WTC11 (cell line): ENCODE results near the gene PSD2. TPM values are rescaled to one million over a fixed set of nuclear protein-coding genes. Genes with fewer than 3 reads are reported as not detected.

Experiments
- ATAC-seq: fragments of 200-7000 bp; cut with Tn5 transposase; 2 replicates; pipeline ENCODE4 v1.10.0; 2021; ENCODE audit warnings: mild to moderate bottlenecking, moderate library complexity
- CTCF ChIA-PET: fragments of 300-600 bp; sonication (Branson Sonifier 250); formaldehyde crosslinking; loops from one replicate; lab custom pipeline; 2021; ENCODE audit warnings: antibody characterized with exemption; lab: Charles Lee
- POLR2A ChIA-PET: fragments of 350-600 bp; sonication (Branson Sonifier 250); formaldehyde crosslinking; loops from one replicate; lab custom pipeline; 2021; ENCODE audit warnings: antibody characterized with exemption; lab: Charles Lee
- DNase-seq: peaks from one replicate; pipeline ENCODE4 v3.0.0; 2021; ENCODE audit warnings: low spot score
- H3K27ac Mint-ChIP-seq: 2 replicates; pipeline ENCODE4 v1.8.0; 2021; ENCODE audit warnings: mixed read lengths
- H3K27me3 Mint-ChIP-seq: 2 replicates; pipeline ENCODE4 v1.8.0; 2021; ENCODE audit warnings: low read depth, mild to moderate bottlenecking, moderate library complexity, mixed read lengths
- H3K36me3 Mint-ChIP-seq: 2 replicates; pipeline ENCODE4 v1.8.0; 2021; ENCODE audit warnings: mixed read lengths
- H3K4me1 Mint-ChIP-seq: 2 replicates; pipeline ENCODE4 v1.8.0; 2022; ENCODE audit warnings: mixed read lengths
- H3K4me3 Mint-ChIP-seq: 2 replicates; pipeline ENCODE4 v1.8.0; 2021; ENCODE audit warnings: mild to moderate bottlenecking, moderate library complexity, mixed read lengths
- H3K9me3 Mint-ChIP-seq: 2 replicates; pipeline ENCODE4 v1.8.0; 2021; ENCODE audit warnings: mixed read lengths
- CTCF ChIP-seq: fragments of 200-600 bp; IDR thresholded peaks from 2 replicates; pipeline ENCODE4 v1.8.0; 2022; ENCODE audit warnings: antibody characterized with exemption
- IRF2 ChIP-seq: sonication (generic); formaldehyde crosslinking; IDR thresholded peaks from 2 replicates; pipeline ENCODE4 v1.8.0; 2022; ENCODE audit warnings: low read depth, missing genetic modification reagents, borderline replicate concordance
- RORB ChIP-seq: fragments of 250-450 bp; sonication (Bioruptor Pico); IDR thresholded peaks from 2 replicates; pipeline ENCODE4 v1.9.0; 2021; ENCODE audit warnings: mild to moderate bottlenecking
- ZNF263 ChIP-seq: sonication (generic); formaldehyde crosslinking; IDR thresholded peaks from 2 replicates; pipeline ENCODE4 v1.8.1; 2022; ENCODE audit warnings: low read depth, mild to moderate bottlenecking, moderate library complexity, missing genetic modification reagents
- ZNF416 ChIP-seq: fragments of 250-450 bp; sonication (Bioruptor Pico); IDR thresholded peaks from 2 replicates; pipeline ENCODE4 v1.9.0; 2021; ENCODE audit warnings: mild to moderate bottlenecking, inconsistent platforms
- ZNF671 ChIP-seq: fragments of 250-450 bp; sonication (Bioruptor Pico); IDR thresholded peaks from 2 replicates; pipeline ENCODE4 v1.8.0; 2021; ENCODE audit warnings: mild to moderate bottlenecking
- total RNA-seq: library from RNA; stranded (reverse); gene quantifications from 3 replicates; pipeline ENCODE4 v1.2.3, GENCODE V29; 2021
- TF ChIP-seq, protein P1 (sequence below): fragments of 250-450 bp; sonication (Bioruptor Pico); IDR thresholded peaks from 2 replicates; pipeline ENCODE4 v1.9.0; 2021; ENCODE audit warnings: mild to moderate bottlenecking, borderline replicate concordance
- TF ChIP-seq, protein P2 (sequence below): sonication (generic); formaldehyde crosslinking; conservative IDR thresholded peaks from 2 replicates; pipeline ENCODE4 v1.8.1; 2022; ENCODE audit warnings: mild to moderate bottlenecking, missing genetic modification reagents
- TF ChIP-seq, protein P3 (sequence below): sonication (generic); formaldehyde crosslinking; IDR thresholded peaks from 2 replicates; pipeline ENCODE4 v1.8.0; 2023; ENCODE audit warnings: mild to moderate bottlenecking, missing genetic modification reagents
- TF ChIP-seq, protein P4 (sequence below): sonication (generic); formaldehyde crosslinking; IDR thresholded peaks from 2 replicates; pipeline ENCODE4 v1.8.0; 2022; ENCODE audit warnings: mild to moderate bottlenecking, missing genetic modification reagents

Gene PSD2
- total RNA-seq, 1 experiment from 2014 or later: 0.57 TPM

GRCh38 chr5:139871614-139872013 is 76.0 kb downstream of the PSD2 start (continued):
- TF ChIP-seq, protein P1, sequence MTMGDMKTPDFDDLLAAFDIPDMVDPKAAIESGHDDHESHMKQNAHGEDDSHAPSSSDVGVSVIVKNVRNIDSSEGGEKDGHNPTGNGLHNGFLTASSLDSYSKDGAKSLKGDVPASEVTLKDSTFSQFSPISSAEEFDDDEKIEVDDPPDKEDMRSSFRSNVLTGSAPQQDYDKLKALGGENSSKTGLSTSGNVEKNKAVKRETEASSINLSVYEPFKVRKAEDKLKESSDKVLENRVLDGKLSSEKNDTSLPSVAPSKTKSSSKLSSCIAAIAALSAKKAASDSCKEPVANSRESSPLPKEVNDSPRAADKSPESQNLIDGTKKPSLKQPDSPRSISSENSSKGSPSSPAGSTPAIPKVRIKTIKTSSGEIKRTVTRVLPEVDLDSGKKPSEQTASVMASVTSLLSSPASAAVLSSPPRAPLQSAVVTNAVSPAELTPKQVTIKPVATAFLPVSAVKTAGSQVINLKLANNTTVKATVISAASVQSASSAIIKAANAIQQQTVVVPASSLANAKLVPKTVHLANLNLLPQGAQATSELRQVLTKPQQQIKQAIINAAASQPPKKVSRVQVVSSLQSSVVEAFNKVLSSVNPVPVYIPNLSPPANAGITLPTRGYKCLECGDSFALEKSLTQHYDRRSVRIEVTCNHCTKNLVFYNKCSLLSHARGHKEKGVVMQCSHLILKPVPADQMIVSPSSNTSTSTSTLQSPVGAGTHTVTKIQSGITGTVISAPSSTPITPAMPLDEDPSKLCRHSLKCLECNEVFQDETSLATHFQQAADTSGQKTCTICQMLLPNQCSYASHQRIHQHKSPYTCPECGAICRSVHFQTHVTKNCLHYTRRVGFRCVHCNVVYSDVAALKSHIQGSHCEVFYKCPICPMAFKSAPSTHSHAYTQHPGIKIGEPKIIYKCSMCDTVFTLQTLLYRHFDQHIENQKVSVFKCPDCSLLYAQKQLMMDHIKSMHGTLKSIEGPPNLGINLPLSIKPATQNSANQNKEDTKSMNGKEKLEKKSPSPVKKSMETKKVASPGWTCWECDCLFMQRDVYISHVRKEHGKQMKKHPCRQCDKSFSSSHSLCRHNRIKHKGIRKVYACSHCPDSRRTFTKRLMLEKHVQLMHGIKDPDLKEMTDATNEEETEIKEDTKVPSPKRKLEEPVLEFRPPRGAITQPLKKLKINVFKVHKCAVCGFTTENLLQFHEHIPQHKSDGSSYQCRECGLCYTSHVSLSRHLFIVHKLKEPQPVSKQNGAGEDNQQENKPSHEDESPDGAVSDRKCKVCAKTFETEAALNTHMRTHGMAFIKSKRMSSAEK (CRISPR knock-in tag): no peak

- Mint-ChIP-seq H3K27ac (no peak overlapping the region), H3K27me3 (no peaks in the 10 kb centered on the region; the same call in 1 of the 2 replicates), H3K36me3 (0 out of 2 replicates have a peak, but pooled peaks cover 2% of the 10 kb centered on the region), H3K4me3 (no peak overlapping the region), H3K9me3 (peaks cover 9% of the 10 kb centered on the region), H3K4me1 (peaks cover 19% of the 10 kb centered on the region)
- ATAC-seq (peak; percentile 73), DNase-seq (peak; percentile 45)
- POLR2A ChIA-PET: interaction anchor here (1.1 kb wide), 1 partner anchor 97 kb away, joined by 4 read pairs; no protein-coding TSS in a partner anchor
- CTCF ChIA-PET: interaction anchor here (0.6 to 3.8 kb wide), 29 partner anchors 9 to 267 kb away, joined by 3 to 113 read pairs (median 4); partner anchors contain the start of genes NRG2 and PSD2
- TF ChIP-seq ZNF671 (CRISPR knock-in tag): no peak
- TF ChIP-seq CTCF: 0 out of 2 replicates have a peak, but pooled peaks have one; percentile 24
- TF ChIP-seq, all 79 proteins: peak for 1
Measured at GRCh38 chr5:139872052-139872766, 76.6 kb downstream of the PSD2 start.

DNA sequence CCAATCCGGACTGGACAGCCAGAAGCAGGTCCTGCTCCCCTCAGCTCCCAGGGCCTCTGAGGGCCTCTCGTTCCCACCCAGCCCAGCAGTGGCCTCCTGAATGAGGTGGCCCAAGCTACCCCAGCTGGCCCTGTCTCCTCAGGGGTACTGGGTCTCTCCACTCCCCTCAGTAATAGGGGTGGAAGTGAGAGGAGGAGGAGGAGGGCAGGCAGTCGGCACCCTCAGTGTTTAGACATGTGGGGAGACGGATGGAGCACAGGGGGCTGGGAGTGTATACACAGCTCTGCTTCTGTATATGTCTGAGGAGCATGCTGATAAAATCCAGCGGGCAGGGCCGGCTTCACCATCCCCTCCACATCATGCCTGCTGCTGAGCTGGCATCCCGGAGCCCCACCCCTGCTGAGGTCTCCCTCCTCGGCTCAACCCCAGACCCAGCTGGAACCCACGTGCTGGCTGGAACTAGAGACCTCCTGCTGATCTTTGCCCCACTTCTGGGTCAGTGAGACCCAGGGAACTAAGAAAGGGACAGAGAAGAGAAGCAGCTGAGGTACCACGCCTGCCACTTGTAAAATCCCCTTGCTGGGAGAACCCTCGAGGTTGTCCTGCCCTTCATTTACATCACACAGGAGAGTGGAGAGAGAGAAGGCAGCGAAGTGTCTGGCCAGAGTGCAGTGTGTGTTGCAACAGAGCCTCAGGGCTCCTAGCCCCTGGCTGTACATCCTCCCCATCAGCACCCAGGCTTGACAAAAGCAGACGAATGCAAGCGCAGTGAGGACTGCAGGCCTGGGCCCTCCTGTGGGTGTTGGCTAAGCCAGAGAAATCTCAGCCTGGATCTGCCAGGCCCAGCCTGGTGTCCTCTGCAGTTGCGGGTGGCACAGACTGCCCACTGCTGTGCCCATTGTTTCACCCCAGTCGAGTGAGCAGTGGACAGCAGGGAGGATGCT is 77.5 kb downstream of the PSD2 start:
- ATAC-seq (peak; percentile 65), DNase-seq (no peak)
- ChIA-PET CTCF (interaction anchor here (0.5 to 3.8 kb wide), 28 partner anchors 8 to 371 kb away, joined by 3 to 113 read pairs (median 4); partner anchors contain the start of genes NRG2 and PSD2), POLR2A (interaction anchor here (1.1 kb wide), 1 partner anchor 96 kb away, joined by 4 read pairs; no protein-coding TSS in a partner anchor)
- Mint-ChIP-seq H3K27ac (no peak overlapping the region), H3K27me3 (no peaks in the 10 kb centered on the region; the same call in 1 of the 2 replicates), H3K9me3 (peaks cover 9% of the 10 kb centered on the region), H3K36me3 (0 out of 2 replicates have a peak, but pooled peaks cover 2% of the 10 kb centered on the region), H3K4me3 (no peak overlapping the region), H3K4me1 (peaks cover 19% of the 10 kb centered on the region)
- TF ChIP-seq, protein P2, sequence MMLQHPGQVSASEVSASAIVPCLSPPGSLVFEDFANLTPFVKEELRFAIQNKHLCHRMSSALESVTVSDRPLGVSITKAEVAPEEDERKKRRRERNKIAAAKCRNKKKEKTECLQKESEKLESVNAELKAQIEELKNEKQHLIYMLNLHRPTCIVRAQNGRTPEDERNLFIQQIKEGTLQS (CRISPR knock-in tag): no peak
- TF ChIP-seq IRF2 (CRISPR knock-in tag) (no peak), ZNF263 (no peak), ZNF416 (CRISPR knock-in tag) (no peak), RORB (CRISPR knock-in tag) (no peak)
- TF ChIP-seq, protein P3, sequence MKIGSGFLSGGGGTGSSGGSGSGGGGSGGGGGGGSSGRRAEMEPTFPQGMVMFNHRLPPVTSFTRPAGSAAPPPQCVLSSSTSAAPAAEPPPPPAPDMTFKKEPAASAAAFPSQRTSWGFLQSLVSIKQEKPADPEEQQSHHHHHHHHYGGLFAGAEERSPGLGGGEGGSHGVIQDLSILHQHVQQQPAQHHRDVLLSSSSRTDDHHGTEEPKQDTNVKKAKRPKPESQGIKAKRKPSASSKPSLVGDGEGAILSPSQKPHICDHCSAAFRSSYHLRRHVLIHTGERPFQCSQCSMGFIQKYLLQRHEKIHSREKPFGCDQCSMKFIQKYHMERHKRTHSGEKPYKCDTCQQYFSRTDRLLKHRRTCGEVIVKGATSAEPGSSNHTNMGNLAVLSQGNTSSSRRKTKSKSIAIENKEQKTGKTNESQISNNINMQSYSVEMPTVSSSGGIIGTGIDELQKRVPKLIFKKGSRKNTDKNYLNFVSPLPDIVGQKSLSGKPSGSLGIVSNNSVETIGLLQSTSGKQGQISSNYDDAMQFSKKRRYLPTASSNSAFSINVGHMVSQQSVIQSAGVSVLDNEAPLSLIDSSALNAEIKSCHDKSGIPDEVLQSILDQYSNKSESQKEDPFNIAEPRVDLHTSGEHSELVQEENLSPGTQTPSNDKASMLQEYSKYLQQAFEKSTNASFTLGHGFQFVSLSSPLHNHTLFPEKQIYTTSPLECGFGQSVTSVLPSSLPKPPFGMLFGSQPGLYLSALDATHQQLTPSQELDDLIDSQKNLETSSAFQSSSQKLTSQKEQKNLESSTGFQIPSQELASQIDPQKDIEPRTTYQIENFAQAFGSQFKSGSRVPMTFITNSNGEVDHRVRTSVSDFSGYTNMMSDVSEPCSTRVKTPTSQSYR (CRISPR knock-in tag): no peak
- TF ChIP-seq, protein P4, sequence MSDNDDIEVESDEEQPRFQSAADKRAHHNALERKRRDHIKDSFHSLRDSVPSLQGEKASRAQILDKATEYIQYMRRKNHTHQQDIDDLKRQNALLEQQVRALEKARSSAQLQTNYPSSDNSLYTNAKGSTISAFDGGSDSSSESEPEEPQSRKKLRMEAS (CRISPR knock-in tag): no peak
